HL-60 (cell line): ENCODE results near the gene ERVK3-1.

Experiments
- DNase-seq, 2 experiments: peaks; one replicate each; pipeline ENCODE4 v3.0.0-alpha.2; 2010 to 2020; ENCODE audit warnings: low read depth in 1 of 2, low spot score in 1 of 2
- H3K27ac ChIP-seq: fragments of 250-450 bp; sonication (Bioruptor Pico); replicated peaks from 2 replicates; pipeline ENCODE4 v1.5.1; 2020; ENCODE audit warnings: mild to moderate bottlenecking, moderate library complexity
- H3K27me3 ChIP-seq: fragments of 250-450 bp; sonication (Bioruptor Pico); 2 replicates; pipeline ENCODE4 v1.5.1; 2021; ENCODE audit warnings: mild to moderate bottlenecking, moderate library complexity; ENCODE audit not compliant: insufficient read depth, poor library complexity, severe bottlenecking
- H3K4me3 ChIP-seq: replicated peaks from 2 replicates; pipeline ENCODE4 v1.5.1; 2011; ENCODE audit warnings: mild to moderate bottlenecking, control low read depth, low read length; ENCODE audit not compliant: insufficient read depth
- CTCF ChIP-seq: IDR thresholded peaks from one replicate; pipeline ENCODE4 v1.5.1; 2011; ENCODE audit warnings: low read length, control low read depth, inconsistent platforms; ENCODE audit not compliant: insufficient read depth
- GABPA ChIP-seq: IDR thresholded peaks from 2 replicates; pipeline ENCODE4 v1.6.1; 2012; ENCODE audit warnings: low read depth
- POLR2AphosphoS5 ChIP-seq: IDR thresholded peaks from 2 replicates; pipeline ENCODE4 v1.6.1; 2012; ENCODE audit warnings: low read depth
- REST ChIP-seq: IDR thresholded peaks from 2 replicates; pipeline ENCODE4 v1.6.1; 2012; ENCODE audit warnings: low read depth; ENCODE audit not compliant: insufficient replicate concordance
- SPI1 ChIP-seq: IDR thresholded peaks from 2 replicates; pipeline ENCODE4 v1.6.1; 2012; ENCODE audit warnings: low read depth, mild to moderate bottlenecking, borderline replicate concordance

Gene ERVK3-1

GRCh38 chr19:58268344-58268743, 36.8 kb upstream of the ERVK3-1 start:
- Histone ChIP-seq H3K27ac (no peak overlapping the region), H3K4me3 (no peak overlapping the region), H3K27me3 (no peaks in the 10 kb centered on the region)
- TF ChIP-seq POLR2AphosphoS5 (no peak), GABPA (no peak), REST (no peak), CTCF (no peak), SPI1 (no peak)
- DNase-seq: no peak

- H3K4me3 ChIP-seq: no peak overlapping the region
- TF ChIP-seq GABPA (no peak), SPI1 (no peak), REST (no peak), CTCF (no peak), POLR2AphosphoS5 (no peak)
- no peak for DNase-seq
- H3K27me3 ChIP-seq: no peaks in the 10 kb centered on the region
- no peak overlapping the region for H3K27ac ChIP-seq
Observed at GRCh38 chr19:58274771-58275201, 30.4 kb upstream of the ERVK3-1 start.

GRCh38 chr19:58275564-58275963, 29.6 kb upstream of the ERVK3-1 start:
- no peak overlapping the region for H3K27ac ChIP-seq
- DNase-seq: no peak
- no peak for TF ChIP-seq CTCF
- no peak for TF ChIP-seq POLR2AphosphoS5
- TF ChIP-seq GABPA: no peak
- TF ChIP-seq SPI1: no peak
- TF ChIP-seq REST: no peak
- H3K27me3 ChIP-seq: no peaks in the 10 kb centered on the region
- H3K4me3 ChIP-seq: no peak overlapping the region
